ENCODE data around the gene TRIM38.
"Not testable (repeated sequence)": the region's sequence is repeated elsewhere in the genome, so short reads cannot be mapped to it uniquely, and the experiment has no call there.

The TRIM38 gene

DNA sequence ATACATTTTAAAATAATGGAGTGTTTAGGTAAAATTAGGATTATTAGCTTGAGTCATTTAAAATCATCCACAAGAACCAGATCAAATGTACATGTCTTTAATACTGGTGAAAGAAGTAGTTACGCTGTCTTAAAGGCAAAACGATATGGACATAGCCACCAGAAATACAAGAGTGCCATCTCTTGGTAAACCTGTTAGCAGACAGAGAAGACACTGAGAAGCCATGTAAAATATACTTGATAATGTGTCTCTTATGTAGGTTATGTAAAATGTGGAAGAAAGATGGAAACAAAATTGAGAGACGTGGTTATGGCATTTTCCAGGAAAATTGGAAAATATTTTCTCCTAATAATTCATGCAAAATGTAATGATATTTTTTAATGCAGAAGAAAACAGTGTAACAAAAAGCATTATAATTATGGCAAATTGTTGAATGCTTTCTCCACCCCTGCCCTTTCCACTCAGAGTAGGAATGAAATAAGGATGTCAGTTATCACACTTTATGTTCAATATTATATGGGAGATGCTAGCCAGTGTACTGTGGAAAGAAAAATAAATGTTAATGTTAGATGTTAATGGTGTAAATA, 19.9 kb upstream of the TRIM38 start:
- no peak for DNase-seq (ENCODE audit: low read depth)

DNA sequence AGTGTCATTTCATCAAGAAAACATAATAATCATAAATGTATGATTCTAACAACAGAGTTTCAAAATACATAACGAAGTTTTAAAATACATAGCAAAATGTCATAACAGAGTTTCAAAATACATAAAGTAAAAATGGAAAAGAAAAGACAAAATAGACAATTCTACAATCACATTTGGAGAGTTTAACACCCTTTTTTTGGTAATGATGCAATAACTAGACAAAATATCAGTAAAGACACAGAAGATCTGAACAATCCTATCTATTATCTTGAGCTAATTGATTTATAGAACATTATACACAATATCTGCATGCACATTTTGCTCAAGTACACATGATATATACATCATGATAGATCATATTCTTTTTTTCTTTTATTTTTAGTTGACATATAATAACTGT, 18.7 kb upstream of the TRIM38 start:
- no peak for DNase-seq (ENCODE audit: low read depth)

DNA sequence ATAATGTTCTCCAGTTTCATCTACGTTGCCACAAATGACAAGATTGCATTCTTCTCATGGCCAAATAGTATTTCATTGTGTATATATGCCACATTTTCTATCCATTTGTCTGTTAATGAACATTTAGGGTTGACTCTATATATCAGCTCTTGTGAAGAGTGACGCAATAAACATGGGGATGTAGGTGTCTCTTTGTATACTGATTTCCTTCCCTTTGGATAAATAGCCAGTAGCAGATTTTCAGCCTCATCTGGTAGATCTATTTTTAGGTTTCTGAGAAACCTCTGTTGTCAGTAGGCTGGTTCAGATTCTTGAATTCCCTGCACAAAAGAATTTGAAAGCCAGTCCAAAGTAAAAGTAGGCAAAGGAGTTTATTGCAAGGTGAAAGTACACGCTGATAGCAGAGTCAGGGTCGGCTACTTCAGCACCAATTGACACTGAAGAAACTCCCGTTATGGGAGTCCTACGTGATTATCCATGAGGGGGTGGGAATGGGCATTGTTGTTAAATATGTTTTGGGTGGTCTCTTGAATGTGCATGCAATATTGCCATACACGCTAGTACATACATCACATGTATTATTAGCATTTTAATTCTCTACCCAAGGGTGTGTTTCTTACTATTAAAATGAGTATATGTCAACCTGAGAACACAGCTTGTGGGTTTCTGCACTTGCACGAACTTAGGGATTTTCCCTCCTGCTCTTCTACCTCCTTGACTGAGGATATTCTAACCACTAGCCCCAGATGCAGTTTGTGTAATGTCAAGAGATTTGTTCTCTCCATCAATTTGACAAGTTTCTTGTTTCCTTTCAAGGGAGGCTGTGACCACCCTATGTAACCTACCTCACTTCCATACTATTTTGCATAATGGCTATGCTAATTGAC, 17.7 kb upstream of the TRIM38 start:
- no peak for DNase-seq (ENCODE audit: low read depth)

DNA sequence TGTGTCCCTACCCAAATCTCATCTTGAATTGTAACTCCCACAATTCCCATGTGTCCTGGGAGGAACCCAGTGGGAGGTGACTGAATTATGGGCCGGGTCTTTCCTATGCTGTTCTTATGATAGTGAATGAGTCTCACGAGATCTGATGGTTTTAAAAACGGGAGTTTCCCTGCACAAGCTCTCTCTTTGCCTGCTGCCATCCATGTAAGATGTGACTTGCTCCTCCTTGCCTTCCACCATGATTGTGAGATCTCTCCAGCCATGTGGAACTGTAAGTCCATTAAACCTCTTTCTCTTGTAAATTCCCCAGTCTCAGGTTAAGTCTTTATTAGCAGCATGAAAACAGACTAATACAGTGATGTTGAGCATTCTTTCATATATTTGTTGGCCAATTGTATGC, 16.9 kb upstream of the TRIM38 start:
- DNase-seq (ENCODE audit: low read depth): not testable (repeated sequence)

DNA sequence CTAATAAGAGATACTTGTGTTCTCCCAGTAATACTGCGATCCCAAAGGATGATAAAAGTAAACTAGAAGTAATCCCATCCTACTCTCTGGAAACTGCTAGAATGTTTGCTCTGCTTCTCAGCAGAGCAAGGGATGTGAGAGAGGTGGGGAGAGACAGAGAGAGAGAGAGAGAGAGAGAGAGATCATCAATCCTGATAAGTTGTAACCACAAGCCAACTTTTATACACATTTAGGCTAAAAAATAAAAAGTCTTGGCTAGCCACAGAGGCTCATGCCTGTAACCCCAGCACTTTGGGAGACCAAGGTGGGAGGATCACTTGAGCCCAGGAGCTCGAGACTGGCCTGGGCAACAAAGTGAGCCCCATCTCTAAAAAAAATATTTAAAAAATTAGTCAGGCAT, 16.0 kb upstream of the TRIM38 start:
- DNase-seq (ENCODE audit: low read depth): no peak

DNA sequence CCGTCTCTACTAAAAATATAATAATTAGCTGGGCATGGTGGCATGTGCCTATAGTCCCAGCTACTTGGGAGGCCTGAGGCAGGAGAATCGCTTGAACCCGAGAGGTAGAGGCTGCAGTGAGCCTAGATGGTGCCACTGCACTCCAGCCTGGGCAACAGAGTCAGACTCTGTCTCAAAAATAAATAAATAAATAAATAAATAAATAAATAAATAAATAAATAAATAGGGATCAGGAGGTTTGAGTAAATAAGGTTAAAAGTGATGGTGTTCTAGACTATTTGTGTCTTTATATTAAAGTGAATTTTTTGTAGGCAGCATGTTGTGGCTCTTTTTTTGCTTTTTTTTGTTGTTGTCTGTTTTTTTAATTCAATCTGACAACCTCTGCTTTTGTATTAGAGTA, 15.1 kb upstream of the TRIM38 start:
- not testable (repeated sequence) for DNase-seq (ENCODE audit: low read depth)

DNA sequence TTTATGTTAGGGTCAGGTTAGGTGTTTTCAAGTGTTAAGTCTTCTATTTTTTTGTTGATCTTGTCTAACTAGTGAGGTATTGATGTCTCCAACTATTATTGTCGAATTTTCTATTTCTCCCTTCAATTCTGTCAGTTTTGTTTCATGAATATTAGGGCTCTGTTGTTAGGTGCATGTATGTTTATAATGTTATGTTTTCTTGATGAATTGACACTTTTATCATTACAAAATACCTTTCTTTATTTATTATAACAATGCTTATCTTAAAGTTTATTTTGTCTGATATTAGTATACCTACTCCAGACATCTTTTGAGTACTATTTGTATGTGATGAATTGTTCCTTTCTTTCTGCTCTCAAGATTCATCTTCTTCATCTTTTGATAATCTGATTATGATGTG, 12.9 kb upstream of the TRIM38 start:
- no peak for DNase-seq (ENCODE audit: low read depth)

DNA sequence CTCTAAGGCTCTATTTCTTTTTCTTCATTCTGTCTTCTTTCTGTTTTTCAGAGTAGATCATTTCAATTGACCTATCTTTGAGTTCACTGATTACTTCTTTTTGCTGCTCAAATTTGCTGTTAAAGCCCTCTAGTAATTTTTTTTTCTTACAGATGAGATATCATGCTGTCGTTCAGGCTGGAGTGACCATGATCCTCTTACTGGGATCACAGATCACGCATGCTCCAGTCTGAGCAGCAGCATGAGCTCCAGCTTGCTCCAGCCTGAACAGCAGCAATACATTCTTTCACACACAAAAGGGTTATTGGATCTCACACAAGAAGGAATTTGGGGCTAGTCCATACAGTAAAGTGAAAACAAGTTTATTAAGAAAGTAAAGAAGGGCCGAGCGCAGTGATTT, 12.3 kb upstream of the TRIM38 start:
- DNase-seq (ENCODE audit: low read depth): no peak

DNA sequence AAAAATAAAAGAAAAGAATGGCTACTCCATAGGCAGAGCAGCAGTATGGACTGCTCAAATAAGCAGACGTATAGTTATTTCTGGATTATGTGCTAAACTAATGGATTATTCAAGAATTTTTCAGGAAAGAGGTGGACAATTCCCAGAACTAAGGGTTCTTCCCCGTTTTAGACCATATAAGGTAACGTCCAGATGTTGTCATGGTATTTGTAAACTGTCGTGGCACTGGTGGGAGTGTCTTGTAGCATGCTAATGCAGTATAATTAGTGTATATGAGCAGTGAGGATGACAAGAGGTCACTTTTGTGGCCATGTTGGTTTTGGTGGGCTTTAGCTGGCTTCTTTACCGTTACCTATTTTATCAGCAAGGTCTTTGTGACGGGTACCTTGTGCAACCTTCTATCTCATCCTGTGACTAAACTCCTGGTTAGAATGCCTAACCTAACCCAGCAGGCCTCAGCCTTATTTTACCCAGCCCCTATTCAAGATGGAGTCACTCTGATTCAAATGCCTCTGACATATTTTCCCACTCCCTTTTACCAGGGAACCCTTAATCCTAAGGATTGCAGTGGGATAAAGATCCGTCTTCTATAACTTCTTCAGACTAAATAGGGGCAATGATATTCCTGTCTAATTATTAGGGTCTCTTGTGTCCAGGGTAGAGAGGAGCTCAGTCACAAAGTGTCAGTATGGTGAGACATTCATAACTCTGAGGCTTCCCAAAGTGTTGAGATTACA, 11.1 kb upstream of the TRIM38 start:
- DNase-seq (ENCODE audit: low read depth): no peak

DNA sequence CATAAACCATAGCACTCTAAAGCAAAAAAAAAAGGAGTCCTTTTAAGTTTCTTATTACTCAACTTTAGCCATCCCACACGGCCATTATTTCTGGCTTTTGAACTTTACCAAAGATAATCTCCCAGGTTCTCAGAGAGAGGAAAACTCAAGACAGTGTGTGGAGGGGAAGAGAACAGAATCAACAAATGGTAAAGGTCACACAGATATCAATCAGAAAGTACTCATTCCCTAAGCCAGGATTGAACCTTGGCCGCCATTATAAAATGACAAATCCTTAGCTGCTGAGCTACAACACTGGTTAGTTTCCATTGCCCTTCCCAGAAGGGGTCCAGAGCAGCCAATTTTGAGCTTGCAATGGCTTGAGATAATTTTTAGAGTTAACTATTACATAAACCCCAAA, 10.1 kb upstream of the TRIM38 start:
- no peak for DNase-seq (ENCODE audit: low read depth)

DNA sequence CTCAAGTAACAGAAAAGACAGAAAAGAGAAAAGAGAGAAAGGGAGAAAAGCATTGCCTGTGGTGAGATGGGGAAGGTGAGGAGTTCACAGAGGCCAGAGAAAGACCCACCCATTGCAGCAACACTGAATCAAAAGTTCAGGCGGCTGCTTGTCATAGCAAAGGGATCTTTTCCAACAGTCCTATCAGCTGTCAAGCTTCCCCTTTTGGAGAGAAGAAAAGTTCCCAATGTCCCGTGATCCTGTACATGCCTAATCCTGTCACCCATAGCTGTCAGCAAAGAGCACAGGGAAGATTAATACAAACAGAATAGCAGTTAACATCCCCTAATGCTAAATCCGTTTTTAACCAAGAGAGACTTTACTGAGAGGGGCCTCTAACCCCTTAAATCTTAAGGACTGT, 8.9 kb upstream of the TRIM38 start:
- DNase-seq (ENCODE audit: low read depth): no peak

DNA sequence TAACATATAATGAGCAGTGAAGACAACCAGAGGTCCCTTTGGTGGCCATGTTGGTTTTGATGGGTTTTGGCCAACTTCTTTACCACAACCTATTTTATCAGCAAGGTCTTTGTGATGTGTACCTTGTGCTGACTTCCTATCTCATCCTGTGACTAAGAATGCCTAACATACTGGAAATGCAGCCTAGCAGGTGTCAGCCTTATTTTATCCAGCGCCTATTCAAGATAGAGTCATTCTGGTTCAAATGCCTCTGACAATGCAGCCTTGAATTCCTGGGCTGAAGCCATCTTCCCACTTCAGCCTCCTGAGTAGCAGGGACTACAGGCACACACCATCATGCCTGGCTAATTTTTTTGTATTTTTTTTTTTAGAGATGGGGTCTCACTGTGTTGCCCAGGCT, 7.8 kb upstream of the TRIM38 start:
- DNase-seq (ENCODE audit: low read depth): no peak

DNA sequence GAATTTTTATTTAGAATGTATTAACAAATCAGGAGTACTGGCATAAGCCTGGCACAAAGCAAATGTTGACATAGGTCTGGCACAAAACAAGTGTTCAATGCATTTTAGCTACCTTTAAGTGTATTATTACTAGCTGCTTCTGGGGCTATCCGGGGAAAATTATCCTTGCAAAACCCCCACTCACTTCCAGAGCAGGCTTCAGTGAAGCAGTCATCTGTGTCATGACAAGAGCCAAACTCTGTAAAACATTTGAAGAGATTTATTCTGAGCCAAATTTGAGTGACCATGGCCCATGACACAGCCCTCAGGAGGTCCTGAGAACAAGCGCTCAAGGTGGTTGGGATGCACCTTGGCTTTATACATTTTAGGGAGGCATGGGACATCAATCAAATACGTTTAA, 6.4 kb upstream of the TRIM38 start:
- no peak for DNase-seq (ENCODE audit: low read depth)

DNA sequence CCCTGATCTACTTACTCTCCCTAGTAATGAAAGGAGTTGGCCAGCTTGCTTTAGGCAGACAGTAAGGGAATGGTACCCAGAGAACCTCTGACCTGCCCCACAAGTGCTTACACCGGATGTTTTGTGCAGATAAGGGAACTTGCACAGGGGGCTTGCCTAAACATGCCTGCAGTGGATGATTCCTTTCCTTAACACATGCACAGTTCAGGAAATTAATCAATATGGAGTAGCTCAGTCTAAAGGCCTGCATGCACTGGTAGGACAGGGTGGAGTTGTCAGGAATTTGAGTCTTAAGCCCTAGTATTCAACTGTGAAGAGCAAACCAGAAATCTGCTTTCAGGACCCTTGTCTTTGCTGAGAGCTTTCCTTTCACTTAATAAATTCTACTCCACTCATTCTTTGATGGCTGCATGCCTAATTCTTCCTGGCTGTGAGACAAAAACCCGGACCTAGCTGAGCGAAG, 3.9 kb upstream of the TRIM38 start:
- DNase-seq (ENCODE audit: low read depth): no peak

DNA sequence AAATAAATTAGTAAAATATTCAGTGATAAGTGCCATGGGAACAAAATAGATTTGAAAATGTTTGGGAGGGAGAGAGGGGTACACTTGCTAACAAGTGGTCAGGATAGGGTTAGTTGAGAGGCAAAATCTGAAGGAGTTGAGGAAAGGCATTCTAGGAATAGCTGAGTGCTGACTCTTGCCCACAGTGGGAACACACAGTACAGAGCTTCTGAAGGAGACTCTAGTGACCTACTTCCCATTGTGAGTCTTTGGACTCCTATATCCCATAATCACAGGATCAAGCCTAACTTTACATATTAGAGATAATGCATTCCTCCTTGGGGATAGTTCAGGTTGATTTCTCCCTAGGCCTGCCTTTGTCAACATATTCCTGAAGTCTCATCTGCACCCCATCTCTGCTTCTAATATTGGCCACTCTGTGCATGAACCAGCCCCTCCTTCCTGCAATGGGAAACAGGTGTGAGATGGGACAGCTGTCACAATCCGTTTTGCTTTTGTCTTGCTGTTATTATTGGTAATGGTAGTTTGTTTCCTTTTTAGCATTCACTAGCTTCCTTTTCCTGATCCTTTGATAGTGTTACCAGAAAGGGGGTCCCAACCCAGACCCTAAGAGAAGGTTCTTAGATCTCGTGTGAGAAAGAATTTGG, 2.6 kb upstream of the TRIM38 start:
- peak; percentile 40 for DNase-seq (ENCODE audit: low read depth)

DNA sequence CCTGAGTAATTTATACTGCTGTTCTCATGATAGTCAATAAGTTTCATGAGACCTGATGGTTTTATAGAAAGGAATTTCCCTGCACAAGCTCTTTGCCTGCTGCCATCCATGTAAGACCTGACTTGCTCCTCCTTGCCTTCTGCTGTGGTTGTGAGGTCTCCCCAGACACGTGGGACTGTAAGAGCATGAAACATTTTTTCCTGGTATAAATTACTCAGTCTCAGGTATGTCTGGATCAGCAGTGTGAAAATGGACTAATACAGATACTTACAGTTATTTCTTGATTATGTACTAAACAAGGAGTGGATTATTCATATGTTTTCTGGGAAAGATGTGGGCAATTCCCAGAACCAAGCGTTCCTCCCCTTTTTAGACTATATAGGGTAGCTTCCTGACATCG, 1.9 kb upstream of the TRIM38 start:
- no peak for DNase-seq (ENCODE audit: low read depth)

DNA sequence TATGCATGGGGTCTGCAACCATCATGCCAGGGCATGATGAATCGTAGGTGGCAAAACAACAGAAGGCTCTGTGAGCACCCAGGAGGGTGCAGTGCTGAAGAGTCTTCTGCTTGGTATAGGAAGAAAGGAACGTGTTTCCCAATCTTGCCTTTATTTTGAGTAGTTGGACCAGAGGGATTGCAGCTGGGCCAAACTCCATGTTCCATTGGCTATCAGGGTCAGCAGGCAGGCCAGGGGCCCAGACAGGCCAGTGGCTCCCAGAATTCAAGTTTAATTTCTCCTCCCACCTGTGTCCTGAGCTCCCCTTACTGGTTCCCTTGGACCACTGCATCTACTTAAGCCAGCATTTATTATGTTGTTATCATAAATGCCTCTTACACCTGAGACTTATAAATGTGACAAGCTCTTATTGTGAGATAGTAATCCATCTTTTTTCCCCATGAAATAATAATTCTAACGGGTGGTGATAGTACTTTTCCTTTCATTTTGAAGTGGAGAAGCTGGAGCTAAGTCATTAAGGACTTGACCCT, 918 bp upstream of the TRIM38 start:
- no peak for DNase-seq (ENCODE audit: low read depth)

DNA sequence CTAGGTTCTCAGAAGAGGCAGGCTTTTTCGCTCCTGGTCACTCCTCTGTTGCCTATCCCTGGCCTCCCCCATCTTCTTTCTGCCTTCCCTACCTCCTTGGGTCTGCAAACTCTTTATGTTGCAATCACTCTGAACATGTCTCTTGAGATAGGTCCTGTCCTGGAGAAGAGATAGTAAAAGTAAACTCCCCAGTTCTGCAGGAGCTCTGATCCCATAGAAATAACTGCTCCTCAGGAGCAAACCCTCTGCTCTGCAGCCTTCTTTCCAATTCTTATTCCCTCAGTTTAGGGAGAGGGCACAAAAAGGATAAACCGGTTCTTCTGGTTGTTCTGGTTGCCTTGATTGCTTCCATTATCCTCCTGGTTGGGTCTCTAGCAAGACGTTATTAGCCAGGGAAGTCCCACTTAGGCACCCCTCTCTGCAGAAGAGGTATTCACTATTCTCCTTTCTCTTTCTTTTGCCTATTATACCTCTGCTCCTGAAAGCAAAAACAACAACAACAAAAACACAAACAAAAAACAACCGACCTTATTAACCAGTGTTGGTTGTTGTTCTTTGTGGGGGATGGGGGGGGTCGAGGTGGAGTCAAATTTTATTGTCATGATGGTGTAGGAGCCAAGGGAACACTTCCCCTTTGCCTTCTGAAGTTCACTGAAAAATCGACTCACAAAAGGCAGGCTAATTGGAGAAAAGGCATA, 973 bp downstream of the TRIM38 start:
- no peak for DNase-seq (ENCODE audit: low read depth)

DNA sequence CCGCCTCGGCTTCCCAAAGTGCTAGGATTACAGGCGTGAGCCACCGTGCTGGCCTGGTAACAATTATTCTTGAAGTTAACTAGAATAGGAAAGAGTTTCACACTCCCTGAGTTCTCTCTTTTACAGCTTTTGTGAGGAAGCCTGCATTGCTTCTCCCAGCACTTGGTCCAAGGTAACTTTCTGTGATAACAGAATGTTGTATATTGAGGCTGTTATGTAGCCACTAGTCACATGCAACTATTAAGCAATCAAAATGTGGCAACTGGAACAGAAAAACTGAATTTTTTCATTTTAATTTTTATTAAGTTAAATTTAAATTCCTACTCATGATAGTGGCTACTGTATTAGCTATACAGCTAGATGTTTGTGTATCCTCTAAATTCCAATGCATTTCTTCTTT, 2.5 kb downstream of the TRIM38 start:
- no peak for DNase-seq (ENCODE audit: low read depth)

DNA sequence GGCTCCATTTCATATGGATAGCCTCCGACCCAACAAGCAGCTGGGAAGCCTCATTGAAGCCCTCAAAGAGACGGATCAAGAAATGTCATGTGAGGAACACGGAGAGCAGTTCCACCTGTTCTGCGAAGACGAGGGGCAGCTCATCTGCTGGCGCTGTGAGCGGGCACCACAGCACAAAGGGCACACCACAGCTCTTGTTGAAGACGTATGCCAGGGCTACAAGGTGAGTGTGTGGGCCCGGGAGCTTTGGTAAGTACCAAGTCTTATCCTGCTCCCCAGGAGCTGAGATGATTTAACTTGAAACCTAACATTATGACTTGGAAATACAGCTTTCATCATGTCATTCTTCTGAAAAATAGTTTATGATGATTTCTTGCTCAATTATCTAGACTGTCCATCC, 4.1 kb downstream of the TRIM38 start:
- DNase-seq (ENCODE audit: low read depth): no peak

DNA sequence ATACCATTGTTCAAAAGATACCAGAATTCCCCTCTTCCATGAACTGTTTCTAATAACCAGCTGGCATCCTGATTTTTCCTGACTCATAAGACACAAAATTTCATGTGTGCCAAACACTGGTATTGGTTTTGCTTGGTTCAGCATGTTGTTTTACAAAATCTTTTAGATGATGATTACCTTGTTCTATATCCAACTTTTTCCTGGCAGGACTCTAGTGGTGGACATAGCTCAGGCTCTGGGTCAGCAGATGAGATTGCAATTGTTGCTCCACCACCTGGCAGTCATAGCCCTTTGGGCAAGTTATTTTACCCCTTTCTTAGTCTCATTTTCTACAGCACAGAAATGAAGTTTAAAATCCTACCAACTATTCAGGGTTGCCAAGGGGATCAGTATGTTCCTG, 6.2 kb downstream of the TRIM38 start:
- no peak for DNase-seq (ENCODE audit: low read depth)
